Medulla oblongata (tissue), 1 donor: Measurements from ENCODE around the gene CFAP99.
"Not testable (repeated sequence)": the region's sequence is repeated elsewhere in the genome, so short reads cannot be mapped to it uniquely, and the experiment has no call there.

Experiments
- DNase-seq: peaks from one replicate; pipeline ENCODE4 v3.0.0-alpha.2; 2015; ENCODE audit errors: extremely low spot score

CFAP99 gene

DNA sequence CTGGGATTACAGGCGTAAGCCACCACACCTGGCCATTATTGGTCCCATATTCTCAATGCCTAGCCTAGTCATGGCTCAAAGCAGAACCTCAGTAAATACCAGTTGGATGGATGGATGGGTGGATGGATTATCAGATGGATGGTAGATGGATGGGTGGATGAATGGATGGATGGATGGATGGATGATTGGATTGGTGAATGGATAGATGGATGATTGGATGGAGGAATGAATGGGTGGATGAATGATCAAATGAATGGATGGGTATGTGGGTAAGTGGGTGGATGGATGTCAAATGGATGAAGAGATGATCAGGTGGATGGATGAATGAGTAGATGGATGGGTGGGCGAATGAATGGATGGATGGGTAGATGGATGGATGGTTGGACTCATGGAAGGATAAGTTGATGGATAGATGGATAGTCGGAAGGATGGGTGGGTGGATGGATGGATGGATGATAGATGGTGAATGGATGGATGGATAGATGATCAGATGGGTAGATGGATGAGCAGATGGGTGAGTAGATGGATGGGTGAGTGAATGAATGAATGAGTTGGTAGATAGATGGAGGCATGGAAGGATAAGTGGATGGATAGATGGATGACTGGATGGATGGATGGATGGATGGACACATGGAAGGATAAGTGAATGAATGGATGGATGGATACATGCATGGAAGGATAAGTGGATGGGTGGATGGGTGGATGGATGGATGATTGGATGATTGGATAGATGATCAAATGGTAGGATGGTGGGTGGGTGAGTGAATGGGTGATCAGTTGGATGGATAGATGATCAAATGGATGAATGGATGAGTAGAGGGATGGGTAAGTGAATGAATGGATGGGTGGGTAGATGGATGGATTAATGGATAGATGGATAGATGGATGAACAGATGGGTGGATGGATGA, 28.2 kb downstream of the CFAP99 start:
- no peak for DNase-seq

DNA sequence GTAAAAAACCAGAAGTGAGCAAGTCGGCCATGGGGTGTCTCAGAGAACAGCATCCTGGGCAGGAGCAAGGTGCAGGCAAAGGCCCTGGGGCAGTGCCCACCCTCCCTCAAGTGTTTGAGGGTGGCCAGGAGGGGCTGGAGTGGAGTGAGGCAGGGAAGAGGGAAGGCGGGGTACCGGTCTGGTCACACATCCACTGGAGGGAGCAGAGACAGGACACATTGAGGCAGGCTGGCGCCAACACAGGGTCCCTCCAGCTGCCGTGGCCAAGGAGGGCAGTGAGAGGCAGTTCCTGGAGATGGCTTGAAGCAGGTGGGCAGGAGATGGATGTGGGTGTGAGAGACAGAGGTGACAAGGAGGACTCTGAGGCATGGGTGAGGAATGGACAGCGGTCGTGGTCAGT, 29.8 kb downstream of the CFAP99 start:
- no peak for DNase-seq

GRCh38 chr4:2449051-2449450, 30.3 kb downstream of the CFAP99 start:
- DNase-seq = no peak

- no peak for DNase-seq
Measured at GRCh38 chr4:2449511-2450392, 31.0 kb downstream of the CFAP99 start.

DNA sequence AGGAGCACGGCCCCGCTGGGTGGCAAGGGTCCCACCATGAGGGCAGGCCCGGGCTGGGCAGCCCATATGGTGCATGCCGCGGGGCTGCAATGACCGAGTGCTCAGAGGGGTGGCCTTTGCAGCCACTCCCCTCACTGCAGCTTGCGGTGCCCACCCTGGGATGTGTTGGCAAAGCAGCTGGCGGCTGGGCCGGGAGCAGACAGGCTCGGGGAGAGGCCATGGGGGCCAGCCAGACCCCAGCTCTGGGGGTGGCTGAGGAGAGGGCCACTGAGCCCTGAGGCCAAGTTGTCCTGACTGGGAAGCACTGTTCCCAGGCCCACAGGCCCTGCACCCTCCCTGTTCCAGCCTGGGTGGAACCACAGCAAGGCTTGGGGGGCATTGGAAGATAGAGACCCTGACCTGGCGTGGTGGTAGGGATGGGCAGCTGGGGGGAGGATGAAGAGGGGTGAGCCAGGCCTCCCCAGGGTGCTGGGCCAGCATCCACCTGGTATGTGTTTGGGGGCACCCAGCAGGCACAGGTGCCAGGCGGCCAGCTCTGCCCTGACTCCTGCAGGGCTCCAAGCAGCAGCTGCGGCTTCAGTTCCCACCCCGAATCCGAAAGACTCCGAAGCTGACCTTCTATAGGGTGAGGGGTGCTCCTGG, 31.8 kb downstream of the CFAP99 start:
- no peak for DNase-seq

DNA sequence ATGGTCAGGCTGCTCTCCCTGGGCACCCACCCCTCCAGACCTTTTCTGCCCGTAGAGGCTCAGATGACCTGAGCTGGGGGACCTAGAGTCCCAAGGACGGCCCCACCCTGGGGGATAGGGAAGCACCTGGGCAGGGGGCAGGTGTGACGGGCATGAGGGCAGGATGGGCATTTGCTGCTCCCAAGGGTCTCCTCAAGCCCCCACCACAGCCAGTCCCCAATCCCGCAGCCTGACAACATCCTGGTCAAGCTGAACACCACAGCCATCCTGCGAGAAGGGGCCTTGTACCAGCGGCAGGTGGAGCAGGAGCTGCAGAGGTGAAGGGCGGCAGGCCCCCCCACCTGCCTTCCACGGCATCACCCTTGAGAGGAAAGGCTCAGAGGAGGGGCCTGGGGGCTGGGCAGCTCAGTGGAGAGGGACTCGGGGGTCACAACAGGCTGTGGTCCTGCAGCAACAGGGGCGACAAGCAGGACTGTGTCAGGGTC, 32.3 kb downstream of the CFAP99 start:
- DNase-seq = no peak

DNA sequence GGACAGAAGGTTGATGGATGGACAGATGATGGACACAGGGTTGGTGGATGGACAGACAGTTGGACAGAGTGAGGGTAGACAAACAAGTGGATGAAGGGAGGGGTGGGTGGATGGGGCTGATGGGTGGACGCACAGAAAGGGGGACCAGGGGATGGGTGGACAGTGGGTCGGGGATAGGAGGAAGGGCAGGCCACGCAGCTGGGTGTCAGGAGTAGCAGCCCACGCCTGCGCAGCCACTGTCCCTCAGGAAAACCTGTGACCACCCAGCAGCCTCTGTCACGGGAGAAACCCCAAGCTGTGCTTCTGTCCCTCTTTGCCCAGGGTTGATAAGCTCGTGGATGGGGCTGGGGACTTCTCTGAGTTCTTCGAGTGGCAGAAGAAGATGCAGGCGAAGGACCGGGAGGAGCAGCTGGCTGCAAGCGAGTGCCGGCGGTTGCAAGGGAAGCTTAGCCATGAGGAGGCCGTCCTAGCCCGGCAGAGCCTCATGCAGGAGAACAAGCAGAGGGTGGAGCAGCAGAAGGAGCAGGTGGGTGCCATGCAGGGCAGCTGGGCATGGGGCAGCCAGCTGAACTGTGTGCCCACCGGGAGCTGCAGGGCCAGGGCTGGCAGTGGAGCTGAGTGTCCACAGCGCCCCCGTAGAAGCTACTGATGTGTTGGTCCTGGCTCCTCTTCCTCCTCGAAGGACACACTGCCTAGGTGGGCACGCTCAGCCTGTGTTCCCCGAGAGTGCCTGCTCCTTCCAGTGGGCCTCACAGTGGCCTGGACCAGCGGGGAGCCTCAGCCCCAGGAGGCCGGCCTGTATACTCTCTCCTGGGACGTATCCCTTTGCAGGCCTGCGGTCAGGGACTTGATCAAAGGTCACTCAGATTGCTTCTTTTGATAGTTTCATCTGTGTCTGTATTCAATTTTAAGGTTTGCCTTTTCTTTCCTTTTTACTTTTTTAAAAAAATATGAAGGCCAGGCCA, 33.3 kb downstream of the CFAP99 start:
- no peak for DNase-seq

DNA sequence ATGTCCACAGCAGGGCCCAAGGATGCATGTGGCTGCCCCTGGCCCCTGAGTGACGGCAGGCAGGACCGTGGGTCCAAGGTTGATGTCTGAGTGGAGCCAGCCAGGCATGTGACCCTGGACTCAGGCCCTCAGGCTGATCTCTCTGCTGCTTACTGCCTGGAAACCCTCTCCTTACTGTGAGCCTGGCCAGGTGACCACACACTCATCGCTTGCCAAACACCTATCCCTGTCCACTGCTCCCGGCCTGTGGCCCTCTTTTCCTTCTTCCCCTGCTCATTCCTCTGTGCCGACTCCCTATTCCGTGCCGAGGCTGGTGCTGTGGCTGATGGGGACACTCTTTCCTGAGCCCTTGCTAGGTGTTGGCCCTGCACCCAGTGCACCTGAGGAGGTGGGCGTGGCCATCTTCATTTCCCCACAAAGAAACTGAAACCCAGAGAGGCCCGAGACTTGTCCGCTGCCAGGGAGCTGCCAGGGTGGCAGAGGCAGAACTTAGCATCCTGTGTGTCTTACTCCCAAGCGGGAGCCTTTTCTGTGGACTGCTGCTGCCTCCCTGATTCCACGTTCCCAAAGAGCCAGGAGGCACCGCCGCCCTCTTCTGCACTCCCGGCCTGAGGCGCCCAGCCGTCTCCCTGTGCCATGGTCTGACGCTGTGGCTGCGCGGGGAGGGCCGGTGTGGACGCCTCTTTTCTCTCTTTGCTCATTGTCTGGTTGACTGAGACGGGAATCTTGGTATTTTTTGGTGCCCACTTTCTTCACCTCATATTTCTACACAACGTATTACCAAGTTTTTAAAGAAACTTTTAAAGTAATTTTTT, 38.9 kb downstream of the CFAP99 start:
- DNase-seq = no peak

GRCh38 chr4:2458546-2459491, 40.1 kb downstream of the CFAP99 start:
- no peak for DNase-seq

- no peak for DNase-seq
Measured at GRCh38 chr4:2459589-2460349, 41.0 kb downstream of the CFAP99 start.

GRCh38 chr4:2461246-2461960, 42.6 kb downstream of the CFAP99 start:
- no peak for DNase-seq

- DNase-seq = peak; percentile 76
Measured at GRCh38 chr4:2462218-2462991, 43.6 kb downstream of the CFAP99 start.

DNA sequence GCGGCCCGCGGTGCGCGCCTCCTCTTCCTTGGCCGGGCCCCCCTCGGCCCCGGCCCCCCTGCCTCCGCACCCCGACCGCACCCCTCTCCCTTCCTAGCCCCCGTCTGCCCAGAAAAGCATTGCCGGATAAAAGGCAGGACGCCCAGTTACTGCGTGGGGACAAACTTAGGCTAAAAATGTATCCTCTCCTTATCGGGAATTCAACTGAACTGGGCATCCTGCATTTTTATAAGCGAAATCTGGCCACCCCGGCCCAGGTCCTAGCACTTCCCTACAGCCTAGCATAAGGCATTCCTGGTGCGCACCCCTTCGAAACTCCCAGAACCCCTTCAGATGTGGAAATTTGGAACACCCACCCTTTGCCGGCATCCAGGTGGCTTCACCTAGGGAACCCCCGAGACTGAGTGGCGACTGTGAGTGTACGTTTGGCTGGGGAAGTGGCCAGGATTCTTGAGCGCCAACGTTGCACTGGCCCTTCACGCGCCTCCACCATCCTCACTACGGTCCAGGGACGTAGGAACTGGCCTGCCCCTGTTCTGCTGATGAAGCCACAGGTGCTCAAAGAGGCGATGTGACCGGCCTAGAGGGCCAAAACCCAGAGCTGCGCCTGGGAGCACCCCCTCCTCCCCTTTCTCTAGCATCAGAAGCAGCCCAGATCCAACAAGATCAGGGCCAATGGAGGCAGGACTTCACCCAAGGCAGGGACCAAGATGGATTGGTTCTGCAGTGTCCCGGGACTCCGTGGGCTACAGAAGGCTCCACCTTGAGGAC, 44.4 kb downstream of the CFAP99 start:
- no peak for DNase-seq

GRCh38 chr4:2465032-2465431, 46.3 kb downstream of the CFAP99 start:
- DNase-seq = no peak

- DNase-seq = not testable (repeated sequence)
Measured at GRCh38 chr4:2465544-2465943, 46.8 kb downstream of the CFAP99 start.
